Measurements from ENCODE around the gene OR4K13.
A peak's percentile ranks its signal among the peaks of the same experiment; 100 is the strongest.

OR4K13 gene, protein sequence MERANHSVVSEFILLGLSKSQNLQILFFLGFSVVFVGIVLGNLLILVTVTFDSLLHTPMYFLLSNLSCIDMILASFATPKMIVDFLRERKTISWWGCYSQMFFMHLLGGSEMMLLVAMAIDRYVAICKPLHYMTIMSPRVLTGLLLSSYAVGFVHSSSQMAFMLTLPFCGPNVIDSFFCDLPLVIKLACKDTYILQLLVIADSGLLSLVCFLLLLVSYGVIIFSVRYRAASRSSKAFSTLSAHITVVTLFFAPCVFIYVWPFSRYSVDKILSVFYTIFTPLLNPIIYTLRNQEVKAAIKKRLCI

DNA sequence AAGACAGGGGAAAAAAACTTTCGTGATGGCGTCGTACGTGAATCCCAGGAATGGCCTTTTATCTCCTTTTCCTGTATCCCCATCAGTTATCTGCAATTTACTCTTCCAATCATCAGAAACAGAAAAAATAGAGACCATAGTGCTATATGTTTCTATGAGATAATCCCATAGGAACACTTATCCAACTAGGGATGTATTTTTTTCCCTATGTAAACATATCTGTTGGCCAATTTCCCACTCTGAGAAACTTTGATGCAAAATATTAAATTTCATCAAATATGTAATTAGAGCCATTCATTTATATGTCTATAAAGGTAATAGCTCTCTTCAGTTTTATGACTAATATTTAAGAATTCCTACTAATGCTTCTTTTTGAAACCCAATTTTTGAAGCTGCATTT, at the start of gene OR4K13:
Gene OR4K13 (minus strand): TSS at position 101 of the 400 bp plus-strand sequence. CDS start 1,280 bp downstream, outside the sequence.
- DNase-seq = no peak

DNA sequence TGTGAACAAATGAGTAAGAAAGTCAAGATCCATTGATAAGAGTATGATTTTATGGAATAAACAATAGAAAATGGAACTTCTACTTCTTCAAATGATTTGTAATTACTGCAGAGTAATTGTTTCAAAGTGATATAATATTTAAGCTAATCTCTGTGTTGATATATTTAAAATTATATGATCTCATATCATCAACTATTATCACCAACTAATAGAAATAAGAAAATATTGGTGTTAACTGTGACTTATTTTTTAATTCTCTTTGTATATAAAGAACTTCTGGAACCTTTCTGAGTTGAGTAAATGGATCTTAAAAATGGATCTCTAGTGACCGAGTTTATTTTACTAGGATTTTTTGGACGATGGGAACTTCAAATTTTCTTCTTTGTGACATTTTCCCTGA, 23.9 kb upstream of the OR4K13 start, which contains the start of gene OR4L1:
Gene OR4L1 (plus strand): TSS at position 301 of the 400 bp plus-strand sequence. CDS start 0 bp downstream, at position 301.
- DNase-seq = no peak

DNA sequence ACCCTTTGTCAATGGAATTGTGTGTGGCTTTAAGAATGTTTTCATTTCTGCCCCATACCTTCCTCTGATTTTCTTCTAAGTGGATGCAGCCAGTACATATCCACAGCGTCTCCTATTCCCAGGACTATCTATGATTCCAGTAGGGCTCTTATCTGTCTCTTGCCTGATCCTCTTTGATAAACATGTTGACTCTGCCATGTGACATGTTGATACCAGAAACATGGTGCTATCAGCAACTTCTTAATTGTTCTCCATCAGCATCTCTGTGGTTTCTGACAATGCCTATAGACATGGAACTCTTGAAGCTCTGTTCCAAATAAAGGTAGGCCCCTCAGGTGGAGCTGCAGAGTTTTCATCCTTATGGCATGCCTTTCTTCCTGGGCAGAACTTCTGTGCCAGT, 12.4 kb upstream of the OR4K13 start:
- DNase-seq = no peak

DNA sequence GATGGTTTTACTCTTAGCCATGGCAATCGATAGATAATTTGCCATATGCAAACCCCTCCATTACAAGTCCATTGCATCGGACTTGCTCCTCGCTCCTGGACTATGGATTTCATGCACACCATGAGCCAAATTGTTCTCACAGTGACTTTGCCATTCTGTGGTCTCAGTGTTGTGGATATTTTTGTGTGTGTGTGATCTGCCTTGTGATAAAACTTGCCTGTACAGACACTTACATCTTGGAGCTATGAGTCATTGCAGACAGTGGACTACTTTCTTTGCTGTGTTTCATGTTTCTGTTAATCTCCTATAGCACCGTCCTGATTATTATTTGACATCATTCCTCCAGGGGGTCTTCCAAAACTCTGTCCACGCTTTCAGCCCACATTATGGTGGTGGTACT, 8.4 kb upstream of the OR4K13 start:
- DNase-seq = no peak

DNA sequence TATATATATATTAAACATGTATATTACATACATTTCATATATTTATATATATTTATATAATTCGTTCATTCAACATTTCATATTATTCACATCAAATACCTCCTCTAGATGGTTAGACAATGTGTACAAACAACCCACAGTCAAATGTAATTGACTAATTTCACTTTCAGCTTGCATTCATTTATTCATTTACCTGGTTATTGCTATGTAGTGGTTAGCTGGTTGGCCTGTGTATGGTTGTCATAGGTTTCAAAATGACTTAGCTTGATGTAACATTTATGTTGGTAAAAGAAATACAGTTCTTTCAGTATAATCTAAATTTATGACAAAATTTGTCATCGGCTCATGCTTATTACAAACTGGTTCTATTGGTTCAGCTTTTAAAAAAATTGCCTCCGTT, 389 bp downstream of the OR4K13 start:
- DNase-seq = no peak

DNA sequence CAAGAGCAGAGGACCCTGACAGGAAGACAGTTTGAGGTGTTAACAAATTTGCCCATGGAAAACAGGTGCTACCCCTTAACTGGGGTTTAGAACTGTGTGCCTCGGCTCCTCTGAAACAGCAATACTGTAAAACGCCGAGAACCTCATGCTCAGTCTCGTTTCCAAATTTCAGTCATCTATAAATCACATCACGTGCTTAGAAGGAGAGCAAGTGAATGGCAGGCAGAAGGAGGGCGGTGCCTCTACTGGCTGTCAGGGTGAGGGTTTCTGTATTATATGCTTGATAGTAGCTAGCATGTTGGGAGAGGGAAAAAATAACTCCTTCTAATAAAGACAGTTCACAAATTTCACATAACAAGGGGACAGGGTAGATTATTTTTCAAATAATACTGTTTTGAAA, 4.8 kb downstream of the OR4K13 start:
- no peak for DNase-seq

DNA sequence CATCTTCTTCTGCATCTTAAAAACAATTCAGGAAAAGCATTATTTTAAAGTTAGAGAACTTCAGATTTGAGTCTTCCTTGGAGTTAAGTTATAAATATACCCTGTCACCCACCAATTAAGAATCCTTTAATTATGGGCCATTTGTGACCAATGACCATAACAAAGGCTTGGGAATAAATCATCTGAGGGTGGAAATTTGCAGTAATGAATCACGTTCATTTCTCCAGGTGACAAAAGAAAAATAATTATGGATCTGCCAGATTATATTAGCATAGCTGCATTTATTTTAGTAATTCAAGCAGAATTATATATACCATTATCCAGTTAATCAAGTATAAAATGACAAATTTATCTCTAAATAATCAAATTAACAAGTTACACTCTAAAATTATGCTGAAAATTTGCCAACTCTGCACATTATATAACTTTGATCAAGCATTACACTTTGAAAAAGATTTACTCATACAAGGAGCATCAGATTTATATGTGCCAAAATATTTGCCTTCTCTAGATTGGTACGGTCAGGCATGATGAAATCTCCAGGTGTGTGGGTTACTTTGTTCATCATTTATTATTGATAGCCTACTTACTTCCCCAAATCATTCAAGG, 16.5 kb downstream of the OR4K13 start, which contains the start of gene OR4K14:
Gene OR4K14 (minus strand): TSS at position 51 of the 609 bp plus-strand sequence. CDS start 4,114 bp downstream, outside the sequence.
- no peak for DNase-seq

DNA sequence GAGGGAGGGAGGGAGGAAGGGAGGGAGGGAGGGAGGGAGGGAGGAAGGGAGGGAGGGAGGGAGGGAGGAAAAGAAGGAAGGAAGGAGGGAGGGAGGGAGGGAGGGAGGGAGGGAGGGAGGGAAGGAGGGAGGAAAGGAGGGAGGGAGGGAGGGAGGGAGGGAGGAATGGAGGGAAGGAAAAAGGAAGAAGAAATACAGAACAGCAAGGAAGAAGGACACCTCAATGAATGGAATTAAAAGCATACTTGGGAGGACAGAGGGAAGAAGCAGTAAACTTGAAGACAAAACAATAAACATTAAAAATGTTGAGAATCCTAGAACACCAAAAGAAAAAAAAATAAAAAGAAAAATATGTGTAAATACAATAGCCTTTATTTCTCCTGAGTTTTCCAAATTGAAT, 27.7 kb downstream of the OR4K13 start:
- DNase-seq = no peak

DNA sequence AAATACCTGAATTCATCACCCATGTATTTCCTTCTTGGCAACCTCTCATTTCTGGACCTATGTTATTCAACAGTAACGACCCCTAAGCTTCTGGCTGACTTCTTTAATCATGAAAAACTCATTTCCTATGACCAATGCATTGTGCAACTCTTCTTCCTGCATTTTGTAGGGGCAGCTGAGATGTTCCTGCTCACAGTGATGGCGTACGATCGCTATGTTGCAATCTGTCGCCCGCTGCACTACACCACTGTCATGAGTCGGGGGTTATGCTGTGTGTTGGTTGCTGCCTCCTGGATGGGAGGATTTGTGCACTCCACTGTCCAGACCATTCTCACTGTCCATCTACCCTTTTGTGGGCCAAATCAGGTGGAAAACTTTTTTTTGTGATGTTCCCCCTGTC, 33.5 kb downstream of the OR4K13 start:
- DNase-seq = peak; percentile 13

DNA sequence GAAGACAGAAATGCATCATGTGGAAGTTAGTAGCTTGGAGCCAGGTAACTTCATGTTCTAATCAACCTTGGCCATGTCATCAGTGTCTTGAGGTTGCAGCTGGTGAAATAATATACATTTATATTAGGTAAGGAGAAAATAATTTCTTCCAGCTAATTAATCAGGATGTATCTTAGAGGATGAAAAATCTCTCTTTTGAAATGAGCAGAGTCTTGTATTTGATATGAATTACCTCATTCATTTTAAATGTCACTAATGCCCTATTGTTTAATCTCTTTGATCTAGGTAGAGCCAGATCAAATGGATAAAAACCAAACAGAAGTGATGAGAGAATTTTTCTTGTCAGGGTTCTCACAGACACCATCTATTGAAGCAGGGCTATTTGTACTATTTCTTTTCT, 34.0 kb downstream of the OR4K13 start, which contains the start of gene OR4Q2:
Gene OR4Q2 (plus strand): TSS at position 301 of the 400 bp plus-strand sequence.
- no peak for DNase-seq

DNA sequence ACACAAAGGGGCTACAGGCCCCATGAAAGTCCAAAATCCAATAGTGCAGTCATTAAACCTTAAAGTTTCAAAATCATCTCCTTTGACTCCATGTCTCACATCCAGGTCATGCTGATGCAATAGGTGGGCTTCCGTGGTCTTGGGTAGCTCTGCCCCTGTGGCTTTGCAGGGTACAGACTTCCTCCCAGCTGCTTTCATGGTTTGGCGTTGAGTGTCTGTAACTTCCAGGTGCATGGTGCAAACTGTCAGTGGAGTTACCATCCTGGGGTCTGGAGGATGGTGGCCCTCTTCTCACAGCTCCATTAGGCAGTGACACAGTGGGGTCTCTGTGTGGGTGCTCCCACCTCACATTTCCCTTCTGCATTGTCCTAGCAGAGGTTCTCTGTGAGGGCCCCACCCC, 42.4 kb downstream of the OR4K13 start:
- DNase-seq = no peak
